ENCODE measurements around the gene TRMT61B. TPM values are rescaled to one million over a fixed set of nuclear protein-coding genes. Genes with fewer than 3 reads are reported as not detected.

The TRMT61B gene
- total RNA-seq, 1 donor from 2014 or later, result 15.0 TPM

DNA sequence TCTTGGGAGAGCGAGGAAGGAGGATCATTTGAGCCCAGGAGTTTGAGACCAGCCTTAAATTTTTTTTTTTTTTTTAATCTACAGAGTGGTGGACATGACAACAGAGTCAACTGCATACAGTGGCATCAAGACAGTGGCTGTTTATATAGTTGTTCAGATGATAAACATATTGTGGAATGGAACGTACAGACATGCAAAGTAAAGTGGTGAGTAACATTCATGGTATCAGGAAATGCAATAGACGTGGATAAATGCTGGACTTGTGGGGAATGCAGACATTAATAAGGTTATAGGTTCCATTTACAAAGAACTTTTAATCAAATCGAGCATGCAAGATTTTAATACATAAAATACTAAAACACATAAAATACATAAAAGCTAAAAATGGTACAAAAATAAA lies 36.3 kb upstream of the TRMT61B start:
- no peak for TF ChIP-seq POLR2A (IDR thresholded peaks at IDR 0.05)
- H3K27me3 ChIP-seq, result no peaks in the 10 kb centered on the region
- H3K36me3 ChIP-seq, result peaks cover 0 to 53% of the 10 kb centered on the region in 2 donors
- H3K27ac ChIP-seq, result no peak overlapping the region
- H3K9me3 ChIP-seq, result no peaks in the 10 kb centered on the region
- no peak for DNase-seq (ENCODE audit: extremely low spot score in 2 of 2)
- H3K4me3 ChIP-seq, result no peak overlapping the region
- intact Hi-C loops (cut with DNase I), result no loop called here
- H3K4me1 ChIP-seq, result no peaks in the 10 kb centered on the region

DNA sequence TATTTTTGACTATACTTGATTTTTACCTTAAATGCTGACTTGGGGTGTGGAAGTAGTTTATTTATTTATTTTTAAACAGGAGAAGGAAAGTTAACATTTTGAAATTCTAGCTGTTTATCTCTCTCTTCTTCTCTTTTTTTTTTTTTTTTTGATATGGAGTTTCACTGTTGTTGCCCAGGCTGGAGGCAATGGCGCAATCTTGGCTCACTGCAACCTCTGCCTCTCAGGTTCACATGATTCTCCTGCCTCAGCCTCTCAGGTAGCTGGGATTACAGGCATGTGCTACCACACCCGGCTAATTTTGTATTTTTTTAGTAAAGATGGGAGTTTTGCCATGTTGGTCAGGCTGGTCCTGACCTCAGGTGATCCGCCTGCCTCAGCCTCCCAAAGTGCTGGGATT lies 35.4 kb upstream of the TRMT61B start:
- Histone ChIP-seq H3K4me3 (no peak overlapping the region), H3K27me3 (no peaks in the 10 kb centered on the region), H3K4me1 (peaks cover 8% of the 10 kb centered on the region), H3K27ac (no peak overlapping the region), H3K36me3 (peaks cover 0 to 53% of the 10 kb centered on the region in 2 donors), H3K9me3 (no peaks in the 10 kb centered on the region)
- no peak for DNase-seq (ENCODE audit: extremely low spot score in 2 of 2)
- intact Hi-C loops (cut with DNase I), result no loop called here
- TF ChIP-seq POLR2AphosphoS5 (IDR thresholded peaks at IDR 0.05; ENCODE audit: insufficient read depth in 1 of 2, low read depth in 1 of 2) (no peak), POLR2A (IDR thresholded peaks at IDR 0.05) (no peak)
- TF ChIP-seq, protein P1, sequence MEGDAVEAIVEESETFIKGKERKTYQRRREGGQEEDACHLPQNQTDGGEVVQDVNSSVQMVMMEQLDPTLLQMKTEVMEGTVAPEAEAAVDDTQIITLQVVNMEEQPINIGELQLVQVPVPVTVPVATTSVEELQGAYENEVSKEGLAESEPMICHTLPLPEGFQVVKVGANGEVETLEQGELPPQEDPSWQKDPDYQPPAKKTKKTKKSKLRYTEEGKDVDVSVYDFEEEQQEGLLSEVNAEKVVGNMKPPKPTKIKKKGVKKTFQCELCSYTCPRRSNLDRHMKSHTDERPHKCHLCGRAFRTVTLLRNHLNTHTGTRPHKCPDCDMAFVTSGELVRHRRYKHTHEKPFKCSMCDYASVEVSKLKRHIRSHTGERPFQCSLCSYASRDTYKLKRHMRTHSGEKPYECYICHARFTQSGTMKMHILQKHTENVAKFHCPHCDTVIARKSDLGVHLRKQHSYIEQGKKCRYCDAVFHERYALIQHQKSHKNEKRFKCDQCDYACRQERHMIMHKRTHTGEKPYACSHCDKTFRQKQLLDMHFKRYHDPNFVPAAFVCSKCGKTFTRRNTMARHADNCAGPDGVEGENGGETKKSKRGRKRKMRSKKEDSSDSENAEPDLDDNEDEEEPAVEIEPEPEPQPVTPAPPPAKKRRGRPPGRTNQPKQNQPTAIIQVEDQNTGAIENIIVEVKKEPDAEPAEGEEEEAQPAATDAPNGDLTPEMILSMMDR (IDR thresholded peaks at IDR 0.05), result no peak

DNA sequence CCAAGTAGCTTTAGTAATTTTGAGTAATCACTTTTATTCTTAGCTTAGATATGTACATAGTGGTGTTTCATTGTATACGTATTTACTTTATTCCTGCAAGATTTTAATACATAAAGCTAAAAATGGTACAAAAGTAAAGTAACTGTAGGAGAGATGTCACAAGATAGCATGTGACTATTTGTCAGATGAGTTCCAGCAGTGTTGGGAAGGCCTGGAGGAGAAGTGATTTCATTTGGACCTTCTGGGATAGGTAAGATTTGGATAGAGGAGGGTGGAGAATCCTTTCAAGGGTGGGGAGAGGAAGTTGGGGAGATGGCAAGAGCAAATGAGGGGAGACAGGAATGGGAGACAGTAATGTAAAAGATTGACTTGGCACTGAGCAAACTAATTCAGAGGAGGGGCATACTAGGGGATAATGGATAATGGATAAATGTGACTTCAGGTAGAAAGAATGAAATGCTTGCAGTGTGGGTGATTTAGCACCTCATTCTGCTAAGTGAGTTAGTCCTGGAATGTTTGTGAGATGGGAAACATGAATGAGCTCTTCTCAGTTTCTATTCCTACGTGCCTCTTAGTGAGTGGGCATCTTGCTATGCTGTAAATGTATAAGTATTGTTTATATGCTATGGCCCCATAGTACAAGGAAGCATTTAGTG lies 34.8 kb upstream of the TRMT61B start:
- Histone ChIP-seq H3K4me1 (peaks cover 8% of the 10 kb centered on the region), H3K27me3 (no peaks in the 10 kb centered on the region), H3K36me3 (peaks cover 0 to 52% of the 10 kb centered on the region in 2 donors), H3K9me3 (no peaks in the 10 kb centered on the region), H3K27ac (no peak overlapping the region), H3K4me3 (no peak overlapping the region)
- TF ChIP-seq POLR2A (IDR thresholded peaks at IDR 0.05) (no peak), POLR2AphosphoS5 (IDR thresholded peaks at IDR 0.05; ENCODE audit: insufficient read depth in 1 of 2, low read depth in 1 of 2) (no peak)
- TF ChIP-seq, protein P1 (IDR thresholded peaks at IDR 0.05), result no peak
- intact Hi-C loops (cut with DNase I), result no loop called here
- no peak for DNase-seq (ENCODE audit: extremely low spot score in 2 of 2)

DNA sequence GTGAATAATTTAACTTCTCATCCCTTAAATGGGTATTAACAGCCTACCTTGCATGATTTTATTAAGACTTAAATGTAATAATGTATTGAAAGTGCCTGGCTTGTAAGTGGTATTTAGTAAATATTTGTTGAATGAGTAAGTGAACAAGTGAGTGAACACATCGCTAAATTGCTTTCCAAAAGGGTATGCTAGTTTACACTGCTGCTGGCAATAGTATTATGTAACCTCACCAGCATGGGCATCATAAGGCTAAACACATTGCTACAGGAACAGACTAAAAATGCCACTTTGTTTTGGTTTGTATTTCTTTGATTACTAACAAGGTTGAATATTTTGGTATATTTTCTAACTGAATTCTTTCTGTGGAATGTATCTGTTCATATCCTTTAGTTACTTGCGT lies 34.2 kb upstream of the TRMT61B start:
- peaks cover 0 to 46% of the 10 kb centered on the region in 2 donors for H3K36me3 ChIP-seq
- no peak overlapping the region for H3K4me3 ChIP-seq
- H3K27ac ChIP-seq, result no peak overlapping the region
- no peak for DNase-seq (ENCODE audit: extremely low spot score in 2 of 2)
- peaks cover 8% of the 10 kb centered on the region for H3K4me1 ChIP-seq
- no peaks in the 10 kb centered on the region for H3K9me3 ChIP-seq
- TF ChIP-seq, protein P1 (IDR thresholded peaks at IDR 0.05), result no peak
- TF ChIP-seq POLR2AphosphoS5 (IDR thresholded peaks at IDR 0.05; ENCODE audit: insufficient read depth in 1 of 2, low read depth in 1 of 2), result no peak
- no peaks in the 10 kb centered on the region for H3K27me3 ChIP-seq
- intact Hi-C loops (cut with DNase I), result no loop called here

DNA sequence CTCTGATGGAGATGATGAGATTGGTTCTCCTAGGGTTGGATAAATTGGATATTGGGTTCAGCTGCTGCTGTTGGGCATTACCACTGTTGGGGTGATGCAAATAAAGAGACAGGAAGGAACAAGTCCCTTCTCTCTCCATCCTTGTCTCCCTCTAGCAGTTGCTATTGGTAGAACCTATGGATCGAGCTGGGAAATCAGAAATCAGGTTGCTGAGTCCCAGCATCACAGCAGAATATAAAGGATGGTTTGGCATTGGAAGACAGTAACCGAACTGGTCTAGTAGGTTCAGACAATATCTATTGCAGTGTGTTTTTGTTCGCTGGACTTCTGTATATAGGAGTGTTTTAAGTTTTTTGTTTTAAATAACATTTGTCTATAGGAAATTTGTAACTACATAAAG lies 32.5 kb upstream of the TRMT61B start:
- intact Hi-C loops (cut with DNase I), result no loop called here
- no peak for DNase-seq (ENCODE audit: extremely low spot score in 2 of 2)
- Histone ChIP-seq H3K27ac (no peak overlapping the region), H3K4me3 (no peak overlapping the region), H3K9me3 (no peaks in the 10 kb centered on the region), H3K27me3 (no peaks in the 10 kb centered on the region), H3K36me3 (peaks cover 0 to 29% of the 10 kb centered on the region in 2 donors), H3K4me1 (peaks cover 22% of the 10 kb centered on the region)
- TF ChIP-seq, protein P1 (IDR thresholded peaks at IDR 0.05), result no peak
- TF ChIP-seq POLR2AphosphoS5 (IDR thresholded peaks at IDR 0.05; ENCODE audit: insufficient read depth in 1 of 2, low read depth in 1 of 2), result no peak
- TF ChIP-seq POLR2A (IDR thresholded peaks at IDR 0.05), result no peak

Measured in vagina (tissue), 2 donors.